ENCODE data around the gene RNF224. TPM values are rescaled to one million over a fixed set of nuclear protein-coding genes. Genes with fewer than 3 reads are reported as not detected.

The RNF224 gene
- total RNA-seq, 1 experiment from 2014 or later: 1.2 TPM

DNA sequence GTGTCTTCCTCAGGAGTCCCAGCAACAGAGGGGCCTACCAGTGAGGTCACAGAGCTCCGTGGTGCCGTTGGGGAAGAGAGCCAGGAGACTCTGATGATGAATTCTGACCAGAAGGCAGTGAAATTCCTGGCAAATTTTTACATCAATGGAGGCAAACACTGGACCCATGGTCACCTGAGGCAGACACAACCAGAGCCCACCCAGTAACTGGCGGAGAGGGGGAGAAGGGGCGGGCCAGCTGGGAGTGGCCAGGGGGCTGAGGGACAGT lies 23.8 kb downstream of the RNF224 start, which contains the start of gene STPG3:
STPG3 (plus strand) TSS at position 93 of the 268 bp plus-strand sequence; CDS start at position 94, 1 bp downstream.
- Histone ChIP-seq H3K27me3 (ENCODE audit: low read length) (no peaks in the 10 kb centered on the region), H2AFZ (ENCODE audit: low read length) (no peak within 1 kb of the TSS), H3K27ac (ENCODE audit: low read length) (no peak within 1 kb of the TSS), H3K79me2 (ENCODE audit: low read length) (peaks cover 8% of the 10 kb centered on the region), H3F3A (ENCODE audit: low read length, unreplicated experiment) (no peaks in the 10 kb centered on the region), H3K4me2 (ENCODE audit: low read length) (no peak within 1 kb of the TSS), H4K20me1 (ENCODE audit: low read length) (no peaks in the 10 kb centered on the region), H3K9me2 (replicated peaks; ENCODE audit: low read length) (no peaks in the 10 kb centered on the region), H3K4me1 (ENCODE audit: insufficient read depth, low read length) (peaks cover 7% of the 10 kb centered on the region; the same call in 1 of the 2 replicates), H3K9me3 (ENCODE audit: low read length) (no peaks in the 10 kb centered on the region), H3K36me3 (ENCODE audit: low read depth, low read length) (no peaks in the 10 kb centered on the region), H3K4me3 (ENCODE audit: low read length) (no peak within 1 kb of the TSS), H3K9ac (ENCODE audit: low read length) (no peak within 1 kb of the TSS)
- ATAC-seq: no peak
- BruUV-seq (replicated peaks): no TSS peak
- ChIA-PET POLR2A (ENCODE audit: unreplicated experiment) (no interaction called here), CTCF (no interaction called here)
- DNase-seq: no peak
- TF ChIP-seq, protein P1, sequence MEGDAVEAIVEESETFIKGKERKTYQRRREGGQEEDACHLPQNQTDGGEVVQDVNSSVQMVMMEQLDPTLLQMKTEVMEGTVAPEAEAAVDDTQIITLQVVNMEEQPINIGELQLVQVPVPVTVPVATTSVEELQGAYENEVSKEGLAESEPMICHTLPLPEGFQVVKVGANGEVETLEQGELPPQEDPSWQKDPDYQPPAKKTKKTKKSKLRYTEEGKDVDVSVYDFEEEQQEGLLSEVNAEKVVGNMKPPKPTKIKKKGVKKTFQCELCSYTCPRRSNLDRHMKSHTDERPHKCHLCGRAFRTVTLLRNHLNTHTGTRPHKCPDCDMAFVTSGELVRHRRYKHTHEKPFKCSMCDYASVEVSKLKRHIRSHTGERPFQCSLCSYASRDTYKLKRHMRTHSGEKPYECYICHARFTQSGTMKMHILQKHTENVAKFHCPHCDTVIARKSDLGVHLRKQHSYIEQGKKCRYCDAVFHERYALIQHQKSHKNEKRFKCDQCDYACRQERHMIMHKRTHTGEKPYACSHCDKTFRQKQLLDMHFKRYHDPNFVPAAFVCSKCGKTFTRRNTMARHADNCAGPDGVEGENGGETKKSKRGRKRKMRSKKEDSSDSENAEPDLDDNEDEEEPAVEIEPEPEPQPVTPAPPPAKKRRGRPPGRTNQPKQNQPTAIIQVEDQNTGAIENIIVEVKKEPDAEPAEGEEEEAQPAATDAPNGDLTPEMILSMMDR (conservative IDR thresholded peaks at IDR 0.05; ENCODE audit: low read depth, low read length): no peak
- intact Hi-C loops (cut with micrococcal nuclease): no loop called here

DNA sequence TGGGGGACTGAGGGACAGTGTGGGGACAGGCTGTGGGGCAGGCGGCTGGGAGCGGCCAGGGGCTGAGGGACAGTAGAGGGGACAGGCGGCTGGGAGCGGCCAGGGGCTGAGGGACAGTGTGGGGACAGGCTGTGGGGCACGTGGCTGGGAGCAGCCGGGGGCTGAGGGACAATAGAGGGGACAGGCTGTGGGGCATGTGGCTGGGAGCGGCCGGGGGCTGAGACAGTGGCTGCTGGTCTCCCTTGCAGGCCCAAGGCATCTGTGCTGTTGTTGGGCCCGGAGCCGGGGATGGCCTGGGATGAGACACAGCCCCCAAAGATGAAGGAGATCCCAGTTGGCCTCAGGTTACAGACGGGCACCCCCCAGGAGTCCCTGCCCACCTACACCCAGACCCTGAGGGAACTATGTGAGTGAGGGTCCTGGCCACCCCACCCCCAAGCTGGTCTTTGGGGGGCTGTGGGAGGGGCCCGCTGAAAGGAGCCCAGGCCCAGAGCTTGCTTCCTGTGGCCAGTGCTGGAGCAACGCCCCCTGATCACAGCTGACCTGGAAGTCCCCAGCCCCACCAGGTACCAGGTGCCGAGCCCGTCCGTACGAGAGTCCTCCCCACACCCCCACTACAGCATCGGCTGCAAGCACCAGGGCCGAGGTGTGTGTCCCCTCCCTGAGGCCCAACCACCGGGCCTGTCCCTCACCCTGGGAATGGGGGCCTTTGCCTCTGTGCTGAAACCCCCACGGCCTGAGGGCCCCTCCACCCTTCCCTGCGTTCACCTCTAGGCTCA lies 24.4 kb downstream of the RNF224 start:
- H3K27ac ChIP-seq (ENCODE audit: low read length): no peak overlapping the region
- POLR2A ChIA-PET (ENCODE audit: unreplicated experiment): no interaction called here
- no peak overlapping the region for H3K9ac ChIP-seq (ENCODE audit: low read length)

More for the DNA sequence above, 24.4 kb downstream of the RNF224 start:
- peaks cover 14% of the 10 kb centered on the region for H3K79me2 ChIP-seq (ENCODE audit: low read length)
- no peaks in the 10 kb centered on the region for H3K9me3 ChIP-seq (ENCODE audit: low read length)
- no peaks in the 10 kb centered on the region for H3K27me3 ChIP-seq (ENCODE audit: low read length)
- no peak overlapping the region for H3K4me3 ChIP-seq (ENCODE audit: low read length)
- TF ChIP-seq, protein P1 (conservative IDR thresholded peaks at IDR 0.05; ENCODE audit: low read depth, low read length): no peak
- TF ChIP-seq EZH2phosphoT487 (IDR thresholded peaks at IDR 0.05; ENCODE audit: borderline replicate concordance, low read length) (no peak), EZH2 (IDR thresholded peaks at IDR 0.05; ENCODE audit: low read length, unreplicated experiment) (no peak)
- H2AFZ ChIP-seq (ENCODE audit: low read length): no peak overlapping the region
- H4K20me1 ChIP-seq (ENCODE audit: low read length): no peaks in the 10 kb centered on the region
- H3K36me3 ChIP-seq (ENCODE audit: low read depth, low read length): no peaks in the 10 kb centered on the region
- intact Hi-C loops (cut with micrococcal nuclease): no loop called here
- CTCF ChIA-PET: no interaction called here
- peaks cover 12% of the 10 kb centered on the region; the same call in 1 of the 2 replicates for H3K4me1 ChIP-seq (ENCODE audit: insufficient read depth, low read length)
- H3F3A ChIP-seq (ENCODE audit: low read length, unreplicated experiment): no peaks in the 10 kb centered on the region
- DNase-seq: no peak
- no peak for ATAC-seq
- H3K4me2 ChIP-seq (ENCODE audit: low read length): no peak overlapping the region
- no TSS peak for BruUV-seq (replicated peaks)
- H3K9me2 ChIP-seq (replicated peaks; ENCODE audit: low read length): no peaks in the 10 kb centered on the region

Measured in PC-3 (cell line).